ENCODE results near the gene SUN1. TPM values are rescaled to one million over a fixed set of nuclear protein-coding genes. Genes with fewer than 3 reads are reported as not detected.

Gene SUN1
- total and polyA plus RNA-seq, 2 of the 8 experiments (the other 6 are each of a cell fraction or from before 2014, with no cell fraction given) = 108 to 158 TPM

DNA sequence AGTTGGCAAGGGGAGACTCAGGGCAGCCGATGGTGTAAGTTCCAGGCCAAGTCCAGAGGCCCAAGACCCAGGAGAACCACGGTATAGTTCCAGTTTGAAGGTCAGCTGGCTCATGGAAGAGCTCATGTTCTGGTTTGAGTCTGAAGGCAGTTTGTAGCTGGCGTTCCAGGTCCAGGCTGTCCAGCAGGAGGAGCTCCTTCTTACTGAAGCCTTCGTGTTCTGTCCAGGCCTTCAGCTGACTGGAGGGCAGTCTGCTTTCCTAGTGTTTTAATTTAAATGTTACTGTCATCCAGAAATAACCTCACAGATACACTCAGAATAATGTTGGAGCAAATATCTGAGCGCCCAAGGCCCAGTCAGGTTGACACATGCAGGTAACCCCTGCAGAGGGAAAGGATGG lies 4.2 kb downstream of the SUN1 start (continued):
- TF ChIP-seq, protein P1, sequence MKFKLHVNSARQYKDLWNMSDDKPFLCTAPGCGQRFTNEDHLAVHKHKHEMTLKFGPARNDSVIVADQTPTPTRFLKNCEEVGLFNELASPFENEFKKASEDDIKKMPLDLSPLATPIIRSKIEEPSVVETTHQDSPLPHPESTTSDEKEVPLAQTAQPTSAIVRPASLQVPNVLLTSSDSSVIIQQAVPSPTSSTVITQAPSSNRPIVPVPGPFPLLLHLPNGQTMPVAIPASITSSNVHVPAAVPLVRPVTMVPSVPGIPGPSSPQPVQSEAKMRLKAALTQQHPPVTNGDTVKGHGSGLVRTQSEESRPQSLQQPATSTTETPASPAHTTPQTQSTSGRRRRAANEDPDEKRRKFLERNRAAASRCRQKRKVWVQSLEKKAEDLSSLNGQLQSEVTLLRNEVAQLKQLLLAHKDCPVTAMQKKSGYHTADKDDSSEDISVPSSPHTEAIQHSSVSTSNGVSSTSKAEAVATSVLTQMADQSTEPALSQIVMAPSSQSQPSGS (IDR thresholded peaks at IDR 0.05; ENCODE audit: low read length) = no peak
- TF ChIP-seq SIX5 (IDR thresholded peaks at IDR 0.05; ENCODE audit: low read depth, low read length) (no peak), YY1 (IDR thresholded peaks at IDR 0.05; ENCODE audit: low read depth, low read length) (no peak), POU5F1 (IDR thresholded peaks at IDR 0.05; ENCODE audit: low read depth, low read length) (no peak), CEBPB (IDR thresholded peaks at IDR 0.05; ENCODE audit: low read depth, low read length) (no peak), FOSL1 (IDR thresholded peaks at IDR 0.05; ENCODE audit: insufficient read depth, low read depth, low read length) (no peak)
